GM21529 (cell line): ENCODE results near the gene TMEM232.
"Not testable (repeated sequence)": the region's sequence is repeated elsewhere in the genome, so short reads cannot be mapped to it uniquely, and the experiment has no call there.

Source experiments
- ATAC-seq: cut with Tn5 transposase; IDR thresholded peaks from one replicate; pipeline ENCODE4 v1.9.1; 2021; ENCODE audit not compliant: unreplicated experiment

The TMEM232 gene

DNA sequence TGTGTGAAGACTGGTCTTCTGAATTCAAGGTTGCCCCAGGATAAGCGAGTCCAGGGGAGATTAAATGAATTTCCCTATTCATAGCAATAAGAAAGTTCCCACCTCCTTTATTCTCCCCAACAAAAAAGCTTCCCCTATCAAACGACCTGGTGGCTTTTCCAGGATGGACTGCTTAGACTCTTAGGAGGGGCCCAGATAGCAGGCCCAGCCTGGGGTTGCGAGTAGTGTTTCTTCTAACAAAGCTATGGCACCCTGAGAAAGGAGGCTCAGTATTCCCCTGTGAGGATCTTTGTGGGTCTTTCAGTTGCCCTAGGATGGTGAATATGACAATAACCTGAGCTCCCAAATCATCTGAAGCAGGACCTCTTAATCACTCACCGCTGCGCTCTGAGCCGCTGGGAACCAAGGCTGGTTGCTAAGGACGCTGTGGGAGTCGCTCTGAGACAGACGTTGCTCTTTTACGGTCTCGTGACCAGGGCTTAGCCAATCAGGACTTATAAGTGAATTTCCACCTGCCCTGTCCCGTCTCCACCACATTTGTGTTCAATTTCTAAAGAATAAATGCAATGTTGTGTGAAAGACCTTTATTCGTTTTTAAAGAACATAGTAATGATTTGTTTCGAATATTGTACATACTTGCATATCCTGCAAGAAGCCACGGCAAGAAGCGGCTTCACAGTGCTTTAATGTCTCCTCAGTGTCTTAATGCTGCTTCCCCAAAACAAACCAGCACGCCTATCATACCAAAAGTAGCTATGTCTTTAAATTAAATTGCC, at the start of gene TMEM232:
Gene TMEM232, minus strand, starts transcription at position 423 of the 776 bp plus-strand sequence. CDS start 59,319 bp downstream, outside the sequence.
- ATAC-seq: peak; percentile 64

DNA sequence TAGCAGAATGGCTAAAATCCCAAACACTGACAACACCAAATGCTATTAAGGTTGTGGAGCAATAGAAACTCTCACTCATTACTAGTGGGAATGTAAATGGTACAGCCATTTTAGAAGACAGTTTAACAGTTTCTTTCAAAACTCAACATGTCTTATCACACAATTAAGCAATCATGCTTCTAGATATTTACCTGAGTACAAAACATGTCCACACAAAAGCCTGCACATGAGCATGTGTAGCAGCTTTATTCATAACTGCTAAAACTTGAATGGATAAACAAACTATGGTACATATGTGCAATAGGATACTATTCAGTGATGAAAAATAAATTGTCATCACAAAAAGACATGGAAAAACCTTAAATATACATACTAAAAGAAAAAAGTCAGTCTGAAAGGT, 43.8 kb upstream of the TMEM232 start:
- no peak for ATAC-seq

DNA sequence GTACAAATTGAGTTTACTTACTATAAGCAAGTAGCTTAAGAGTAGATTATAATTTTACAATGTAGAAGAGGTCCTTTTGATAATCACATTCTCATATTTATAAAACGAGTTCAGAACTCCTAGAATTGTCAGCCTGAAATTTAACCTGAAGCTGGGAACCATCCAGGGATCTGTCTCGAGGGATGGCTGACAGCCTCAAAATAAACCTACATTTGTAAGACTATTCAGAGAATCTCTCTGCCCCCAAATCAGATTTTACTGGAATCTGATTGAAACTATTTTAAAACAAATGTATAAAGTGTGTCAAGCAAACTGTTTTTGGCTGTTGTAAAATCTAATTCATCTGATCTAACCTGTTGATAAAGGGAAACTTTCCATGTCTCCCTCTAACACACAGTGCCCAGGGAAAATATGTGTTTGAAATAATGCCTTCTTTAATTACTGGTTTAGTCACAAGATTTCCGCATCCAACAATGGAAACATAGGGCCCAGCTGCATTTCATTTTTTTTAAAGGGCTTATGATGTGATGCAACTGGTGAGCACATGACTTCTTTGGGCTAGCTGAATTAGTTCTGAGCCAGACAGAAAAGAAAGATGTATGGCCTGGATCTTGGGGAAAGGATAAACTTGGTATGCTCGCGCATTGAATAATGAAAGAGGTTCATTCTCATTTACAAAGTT, 42.7 kb upstream of the TMEM232 start:
- no peak for ATAC-seq

DNA sequence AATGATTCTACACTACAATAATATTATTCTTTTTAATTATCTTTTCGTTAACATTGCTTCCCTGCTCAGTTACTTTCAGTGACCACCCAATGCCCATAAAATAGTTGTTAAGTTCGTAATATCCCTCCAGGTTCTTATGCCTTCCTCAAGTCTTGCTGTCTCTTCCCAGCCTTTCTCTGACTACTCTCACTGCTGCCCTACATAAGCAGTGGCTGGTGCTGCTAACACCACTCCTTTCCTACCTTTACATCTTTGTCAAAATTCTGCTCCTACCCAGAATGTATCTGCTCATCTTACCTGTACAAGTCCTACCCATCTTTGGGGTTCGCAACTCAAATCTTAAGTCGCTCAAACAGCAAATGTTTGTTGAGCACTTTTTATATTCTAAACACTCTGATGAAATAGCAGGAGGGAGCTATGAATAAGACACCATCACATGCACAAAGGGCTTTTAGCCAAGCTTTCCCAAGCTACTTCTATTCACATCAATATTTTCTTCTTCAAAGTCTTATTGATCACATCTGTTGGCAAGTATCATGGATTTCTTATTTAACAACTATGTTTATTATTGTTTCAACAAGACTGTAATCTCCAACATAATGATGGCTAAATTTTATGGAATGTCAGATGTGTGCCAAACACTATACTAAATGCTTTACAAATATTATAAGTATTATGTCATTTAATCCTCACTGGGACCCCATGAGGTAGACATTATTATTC, 41.8 kb upstream of the TMEM232 start:
- ATAC-seq: no peak

DNA sequence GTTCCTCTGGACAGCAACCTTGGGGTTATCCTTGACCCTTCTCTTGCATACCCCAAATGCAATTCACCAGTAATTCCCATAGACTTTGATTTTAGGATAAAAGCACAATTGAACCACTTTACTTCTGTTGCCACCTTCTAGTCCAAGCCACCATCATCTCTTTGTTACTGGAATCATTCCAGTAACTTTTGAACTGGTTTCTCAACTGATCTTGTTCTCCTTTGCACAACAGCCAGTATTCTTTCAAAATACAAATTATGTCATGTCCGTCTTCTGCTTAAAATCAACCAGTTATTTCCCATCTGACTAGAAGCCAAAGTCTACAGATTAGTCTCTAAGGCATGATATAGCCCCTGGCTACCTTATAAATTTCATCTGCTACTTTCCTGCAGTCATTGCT, 33.7 kb upstream of the TMEM232 start:
- no peak for ATAC-seq

DNA sequence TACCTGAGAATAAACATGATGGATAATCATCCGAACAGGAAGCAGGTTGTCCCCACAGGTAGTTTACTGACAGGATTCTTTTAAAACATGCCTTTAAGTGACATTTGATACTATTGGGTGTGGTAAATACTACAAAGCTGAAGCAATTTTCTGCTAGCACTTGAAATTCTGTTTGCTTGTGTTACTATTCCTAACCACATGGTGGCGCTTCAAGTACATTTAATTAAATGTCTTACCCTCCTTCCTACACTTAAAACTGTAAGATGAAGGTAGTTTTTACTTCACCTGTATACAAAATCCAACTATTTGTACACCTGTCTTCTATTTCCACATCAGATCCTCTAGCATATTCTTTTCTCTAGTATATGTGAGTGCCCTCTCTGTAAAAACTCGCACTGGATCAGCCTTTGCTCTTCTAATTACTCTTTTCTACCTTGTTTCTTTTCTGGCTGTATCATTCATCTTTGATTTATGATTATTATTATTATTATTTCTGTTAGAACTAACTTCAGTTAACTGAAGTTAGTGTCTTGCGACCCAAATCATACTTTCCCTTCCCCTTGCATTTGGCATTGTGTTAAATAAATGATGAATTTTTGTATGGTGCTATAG, 30.8 kb upstream of the TMEM232 start:
- ATAC-seq: no peak

DNA sequence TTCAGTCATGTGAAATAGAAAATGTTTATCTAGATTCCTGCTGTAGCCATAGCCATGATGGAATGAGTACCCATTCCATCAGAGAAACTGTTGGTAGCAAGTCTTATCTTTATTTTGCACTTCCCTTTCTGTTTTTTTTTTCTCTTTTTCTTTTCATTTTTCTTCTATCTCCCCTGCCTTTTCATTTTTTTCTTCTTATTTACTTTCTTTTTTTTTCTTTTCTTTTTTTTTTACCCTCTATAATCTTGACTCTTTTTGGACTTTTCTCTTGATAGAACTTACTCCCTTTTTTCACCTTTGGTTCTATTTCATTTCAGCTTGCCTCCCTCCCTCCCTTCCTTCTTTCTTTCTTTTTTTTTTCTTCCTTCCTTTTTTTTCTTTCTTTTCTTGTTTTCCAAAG, 27.7 kb upstream of the TMEM232 start:
- no peak for ATAC-seq

DNA sequence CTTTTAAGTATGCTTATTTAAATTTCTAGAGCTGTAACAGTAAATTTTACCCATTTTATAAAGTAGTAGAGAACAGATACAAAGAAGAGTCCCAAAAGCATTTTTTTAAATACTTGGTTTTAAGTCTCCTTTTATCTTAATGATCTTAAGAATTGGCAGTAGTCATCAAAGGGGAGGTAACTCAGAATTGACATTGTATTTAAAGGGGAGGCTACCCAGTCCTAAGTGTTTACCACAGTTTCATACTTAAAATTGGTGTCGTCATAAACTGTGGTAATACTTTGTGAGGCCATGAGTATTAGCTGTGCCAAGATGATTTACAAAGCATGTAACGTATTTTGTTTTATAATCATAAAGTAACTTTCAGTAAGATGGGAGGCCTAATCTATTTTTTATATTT, 27.1 kb upstream of the TMEM232 start:
- no peak for ATAC-seq

DNA sequence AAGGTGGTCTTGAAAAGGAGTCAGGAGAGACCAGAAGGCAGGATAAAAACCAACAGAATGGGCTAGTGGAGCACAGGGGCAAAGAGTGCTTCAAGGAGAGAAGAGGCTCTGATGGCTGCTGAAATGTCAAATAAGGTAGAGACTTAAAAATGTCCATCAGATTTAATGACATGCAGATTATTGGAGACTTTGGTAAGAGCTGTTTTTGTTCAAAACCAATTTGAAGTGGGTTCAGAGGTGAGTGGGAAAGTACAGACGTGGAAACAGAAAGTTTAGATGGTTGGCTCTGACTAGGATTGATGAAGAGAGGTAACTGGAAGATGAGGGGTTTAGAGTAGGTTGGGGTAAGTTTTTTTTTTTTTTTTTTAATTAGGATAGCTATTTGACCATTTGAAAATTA, 26.5 kb upstream of the TMEM232 start:
- peak; percentile 28 for ATAC-seq

DNA sequence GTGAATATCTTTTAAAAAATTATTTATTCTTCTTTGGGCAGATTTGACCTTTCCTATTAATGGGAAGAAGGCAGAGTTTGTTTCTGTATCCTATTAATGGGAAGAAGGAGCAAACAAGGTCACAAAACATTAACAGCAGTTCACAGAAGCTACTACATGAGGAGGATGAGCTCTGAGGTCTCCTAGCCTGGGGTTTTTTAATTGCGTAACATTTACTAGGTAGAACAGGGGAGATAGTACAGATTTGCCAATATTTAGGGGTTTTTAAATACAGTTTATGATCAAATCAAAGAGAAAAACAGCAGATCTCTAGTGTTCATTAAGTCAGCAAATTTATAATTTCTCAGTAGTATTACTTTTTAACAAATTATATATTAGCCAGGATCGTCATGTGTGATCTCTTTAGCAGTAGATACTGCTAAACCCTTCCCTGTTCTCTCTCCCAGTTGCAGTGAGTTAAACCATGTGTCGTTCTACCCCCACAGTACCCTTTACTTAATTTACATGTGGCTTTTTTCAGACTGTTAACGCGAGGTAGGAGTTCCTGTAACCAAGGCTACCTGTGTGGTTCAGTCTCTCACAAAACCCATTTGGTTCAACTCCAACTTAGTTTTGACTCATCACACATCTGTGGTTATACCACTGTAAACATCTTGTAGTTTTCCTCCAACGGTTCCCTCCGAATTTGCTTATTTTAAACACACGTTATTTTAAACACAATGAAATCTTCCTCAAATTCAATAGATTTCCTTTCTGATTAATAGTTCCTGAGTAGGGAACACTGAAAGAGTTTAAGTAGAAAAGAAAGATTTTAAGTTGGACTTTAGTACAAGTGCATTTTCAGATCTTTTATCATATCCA, 25.7 kb upstream of the TMEM232 start:
- peak; percentile 97 for ATAC-seq

DNA sequence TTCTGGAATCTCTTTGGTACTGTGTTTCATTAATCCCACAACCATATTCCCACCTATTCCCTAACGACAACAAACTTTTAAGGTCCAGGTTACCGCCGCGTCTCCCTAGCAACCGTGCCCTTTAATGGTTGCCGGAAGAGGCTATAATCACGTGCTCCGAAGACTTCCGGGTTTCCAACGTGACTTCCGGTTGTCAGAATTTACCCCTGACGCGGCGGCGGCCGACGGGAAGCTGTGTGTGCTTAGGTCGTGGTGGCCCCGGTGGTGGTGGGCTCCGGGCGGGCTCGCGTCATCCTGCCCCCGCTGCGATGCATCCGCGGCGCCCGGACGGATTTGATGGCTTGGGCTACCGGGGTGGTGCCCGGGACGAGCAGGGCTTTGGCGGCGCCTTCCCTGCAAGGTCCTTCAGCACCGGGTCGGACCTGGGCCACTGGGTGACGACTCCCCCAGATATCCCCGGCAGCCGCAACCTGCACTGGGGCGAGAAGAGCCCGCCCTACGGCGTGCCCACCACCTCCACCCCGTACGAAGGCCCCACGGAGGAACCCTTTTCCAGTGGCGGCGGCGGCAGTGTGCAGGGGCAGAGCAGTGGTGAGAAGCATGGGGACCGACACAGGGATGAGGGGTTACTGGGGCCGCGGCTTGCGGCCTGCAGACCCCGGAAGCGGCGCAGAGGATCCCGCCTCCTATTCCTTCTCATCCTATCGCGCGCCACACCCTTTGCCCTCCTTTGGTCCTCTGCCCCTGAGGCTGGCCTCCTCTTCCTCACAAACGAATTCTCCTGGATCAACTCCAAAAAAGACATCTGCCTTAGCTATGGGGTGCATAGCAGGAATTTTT, 12.6 kb upstream of the TMEM232 start, which contains the start of gene SLC25A46:
Gene SLC25A46, plus strand, starts transcription at position 196 of the 840 bp plus-strand sequence. Its CDS starts 113 bp downstream, at position 309.
- ATAC-seq: peak; percentile 96

DNA sequence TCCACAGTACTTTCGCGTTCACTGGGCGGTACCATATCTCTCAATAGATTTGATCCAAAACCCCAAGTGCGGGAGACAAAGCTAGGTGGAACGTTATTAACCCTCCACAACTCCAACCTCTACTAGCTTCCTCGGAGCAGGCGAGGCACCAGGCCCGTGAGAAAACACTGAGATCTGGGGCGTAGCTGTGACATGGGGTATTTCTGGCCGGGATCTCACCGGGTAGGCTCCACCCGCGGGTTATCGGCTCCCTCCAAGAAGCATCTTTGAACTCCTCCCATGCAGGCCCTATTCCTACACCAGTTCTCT, 12.0 kb upstream of the TMEM232 start:
- peak; percentile 59 for ATAC-seq

DNA sequence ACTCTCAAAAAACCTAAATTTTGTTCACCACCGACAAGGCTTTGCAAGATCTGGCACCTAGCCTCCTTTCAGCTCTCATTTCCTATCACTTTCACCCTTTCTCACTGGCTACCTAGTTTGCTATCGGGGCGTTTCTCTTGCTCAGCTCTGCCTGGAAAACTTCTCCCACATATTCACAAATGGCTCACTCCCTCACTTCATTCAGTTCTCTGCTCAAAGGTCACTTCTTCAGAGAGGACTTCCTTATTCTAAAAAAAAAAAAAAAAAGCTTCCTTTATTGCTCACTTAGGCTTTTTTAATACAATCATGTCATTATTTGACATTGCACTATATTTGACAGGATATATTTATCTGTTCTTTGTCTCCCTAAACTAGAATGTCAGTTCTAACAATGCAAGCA, 10.3 kb upstream of the TMEM232 start:
- ATAC-seq: no peak

DNA sequence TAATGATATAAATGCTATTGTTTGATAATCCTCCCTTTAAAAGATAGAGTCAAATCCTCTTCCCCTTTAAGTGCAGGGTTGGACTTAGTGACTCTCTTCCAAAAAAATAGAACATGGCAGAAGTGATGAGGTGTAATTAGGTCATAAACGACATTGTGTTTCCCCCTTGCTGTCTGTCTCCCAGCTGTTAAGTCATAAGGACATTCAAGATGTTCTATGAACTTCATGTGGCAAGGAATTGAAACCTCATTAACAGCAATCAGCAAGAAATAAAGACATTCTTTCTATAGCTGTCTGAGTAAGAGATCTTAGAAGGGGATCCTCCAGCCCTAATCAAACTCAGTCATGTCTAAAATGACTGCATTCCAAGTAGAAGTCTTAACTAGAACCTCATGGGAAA, 9.1 kb upstream of the TMEM232 start:
- ATAC-seq: no peak

DNA sequence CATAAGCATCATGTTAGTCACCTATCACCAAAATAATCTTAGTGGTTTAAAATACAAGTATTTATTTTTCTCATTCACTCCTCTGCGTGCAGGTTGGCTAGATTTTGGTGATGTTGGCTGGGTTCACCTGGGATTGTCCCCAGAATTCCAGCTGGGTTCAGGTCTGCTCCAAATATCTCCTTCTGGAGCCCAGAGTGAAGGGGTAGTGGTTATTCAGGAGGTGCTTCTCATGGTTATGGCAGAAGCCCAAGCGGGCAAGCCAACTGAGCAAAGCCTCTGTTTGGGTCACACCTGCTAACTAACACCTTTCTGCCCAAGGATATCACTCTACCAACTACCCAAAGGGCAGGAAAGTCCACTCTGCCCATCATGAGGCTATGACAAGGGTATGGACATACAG, 7.6 kb upstream of the TMEM232 start:
- ATAC-seq: no peak

DNA sequence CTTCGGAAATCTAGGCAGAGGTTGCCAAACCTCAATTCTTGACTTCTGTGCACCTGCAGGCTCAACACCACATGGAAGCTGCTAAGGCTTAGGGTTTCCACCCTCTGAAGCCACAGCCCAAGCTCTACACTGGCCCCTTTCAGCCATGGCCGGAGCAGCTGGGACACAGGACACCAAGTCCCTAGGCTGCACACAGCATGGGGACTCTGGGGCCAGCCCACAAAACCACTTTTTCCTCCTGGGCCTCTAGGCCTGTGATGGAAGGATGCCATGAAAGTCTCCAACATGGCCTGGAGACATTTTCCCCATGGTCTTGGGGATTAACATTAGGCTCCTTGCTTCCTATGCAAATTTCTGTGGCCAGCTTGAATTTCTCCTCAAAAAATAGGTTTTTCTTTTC, 5.0 kb upstream of the TMEM232 start:
- ATAC-seq: not testable (repeated sequence)

DNA sequence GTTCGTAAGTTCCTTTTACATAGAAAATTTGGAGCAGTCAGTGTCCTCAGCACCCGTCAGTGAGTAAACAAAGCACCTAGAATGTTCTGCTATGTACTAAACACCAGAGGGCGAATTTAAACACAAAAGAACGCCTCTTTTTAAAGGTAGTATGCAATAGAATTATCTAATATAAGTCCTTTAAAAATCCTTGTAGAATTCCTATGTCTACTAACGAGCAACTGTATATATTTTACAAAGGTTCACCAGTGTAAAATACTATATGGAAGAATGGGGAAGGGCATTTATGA, 499 bp upstream of the TMEM232 start:
- ATAC-seq: no peak

DNA sequence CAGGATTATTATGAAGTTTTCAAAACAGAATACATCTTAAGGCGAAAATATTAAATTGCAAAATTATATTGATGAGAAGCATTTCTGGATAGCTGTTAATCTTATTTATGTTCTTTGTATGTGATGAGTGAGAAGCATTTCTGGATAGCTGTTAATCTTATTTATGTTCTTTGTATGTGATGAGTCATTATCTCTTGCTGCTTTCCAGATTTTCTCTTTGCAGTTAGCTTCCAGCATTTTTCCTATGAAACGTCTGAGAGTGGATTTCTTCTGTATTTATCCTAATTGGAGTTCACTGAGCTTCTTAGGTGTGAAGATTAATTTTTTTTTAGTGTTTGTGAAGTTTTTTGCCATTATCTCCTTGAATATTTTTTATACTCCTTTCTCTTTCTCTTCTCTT, 8.2 kb downstream of the TMEM232 start:
- ATAC-seq: no peak

DNA sequence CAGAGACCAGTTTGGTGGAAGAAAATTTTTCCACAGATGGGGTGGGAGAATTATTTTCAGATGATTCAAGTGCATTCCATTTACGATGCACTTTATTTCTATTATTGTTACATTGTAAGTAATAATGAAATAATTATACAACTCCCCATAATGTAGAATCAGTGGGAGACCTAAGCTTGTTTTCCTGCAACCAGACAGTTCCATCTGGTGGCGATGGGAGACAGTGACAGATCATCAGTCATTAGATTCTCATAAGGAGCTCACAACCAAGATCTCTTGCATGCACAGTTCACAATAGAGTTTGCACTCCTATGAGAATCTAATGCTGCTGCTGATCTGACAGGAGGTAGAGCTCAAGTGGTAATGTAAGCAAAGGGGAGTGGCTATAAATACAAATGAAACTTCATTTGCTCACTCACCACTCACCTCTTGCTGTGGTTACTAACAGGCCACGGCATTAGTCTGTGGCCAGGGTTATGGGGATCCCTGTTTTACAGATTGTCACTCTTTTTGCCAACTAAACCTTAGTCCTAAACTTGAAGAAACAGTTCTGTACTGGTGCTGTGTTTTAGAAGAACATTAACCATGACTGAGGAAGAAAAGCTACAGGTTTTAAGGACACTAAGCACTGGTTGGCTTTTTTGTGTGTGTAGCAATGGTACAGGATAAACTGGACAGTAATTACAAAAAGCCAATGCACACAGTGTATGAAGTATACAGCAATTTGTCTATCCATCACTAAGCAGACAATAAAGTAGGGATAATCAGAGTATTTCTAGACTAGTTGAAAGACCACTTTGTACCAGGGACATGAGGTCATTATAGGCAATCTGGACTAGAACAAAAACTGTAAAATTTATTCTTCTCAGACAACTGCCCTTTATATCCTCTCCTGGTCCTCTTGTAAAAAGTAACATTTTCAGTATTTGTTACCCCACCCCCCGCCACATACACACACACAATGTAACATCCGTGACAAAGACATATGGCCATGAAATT, 9.9 kb downstream of the TMEM232 start:
- ATAC-seq: peak; percentile 64
